A673 (cell line): ENCODE data around the gene PIGP. TPM values are rescaled to one million over a fixed set of nuclear protein-coding genes. Genes with fewer than 3 reads are reported as not detected.

Source experiments
- BruUV-seq: library from RNA; stranded (reverse); fragments of 400-500 nt; replicated peaks from 2 replicates; lab custom pipeline; 2021; lab: Mats Ljungman, UMichigan
- CTCF ChIA-PET: fragments of 300-600 bp; sonication (Branson Sonifier 250); formaldehyde crosslinking; loops from one replicate; lab custom pipeline; 2022; ENCODE audit warnings: antibody characterized with exemption; lab: Charles Lee
- POLR2A ChIA-PET: fragments of 300-600 bp; sonication (Branson Sonifier 250); formaldehyde crosslinking; loops from one replicate; lab custom pipeline; 2022; ENCODE audit warnings: antibody characterized with exemption; ENCODE audit not compliant: low non-redundant PET; lab: Charles Lee
- DNase-seq: peaks from one replicate; pipeline ENCODE4 v3.0.0-alpha.2; 2015; ENCODE audit warnings: low spot score
- H3K27ac ChIP-seq: fragments of 200-600 bp; sonication (generic); 2 replicates; pipeline ENCODE4 v1.5.1; 2016; ENCODE audit warnings: mixed run types, low read depth, mild to moderate bottlenecking, mixed read lengths, antibody characterized with exemption, low read length; ENCODE audit not compliant: poor library complexity, severe bottlenecking
- H3K27me3 ChIP-seq: fragments of 200-600 bp; sonication (generic); replicated peaks from 2 replicates; pipeline ENCODE4 v1.6.1; 2017; ENCODE audit warnings: mixed run types, low read depth, mild to moderate bottlenecking, mixed read lengths, antibody characterized with exemption, low read length; ENCODE audit not compliant: insufficient read depth, poor library complexity
- H3K36me3 ChIP-seq: fragments of 200-600 bp; sonication (generic); 2 replicates; pipeline ENCODE4 v1.6.1; 2016; ENCODE audit warnings: mixed run types, mild to moderate bottlenecking, mixed read lengths, antibody characterized with exemption, low read length; ENCODE audit not compliant: insufficient read depth, poor library complexity, severe bottlenecking
- H3K4me1 ChIP-seq: fragments of 200-600 bp; sonication (generic); 2 replicates; pipeline ENCODE4 v1.6.1; 2017; ENCODE audit warnings: mixed run types, mild to moderate bottlenecking, mixed read lengths, antibody characterized with exemption, low read length; ENCODE audit not compliant: insufficient read depth, poor library complexity, severe bottlenecking
- H3K4me3 ChIP-seq: fragments of 200-600 bp; sonication (generic); 2 replicates; pipeline ENCODE4 v1.5.1; 2016; ENCODE audit warnings: low read depth, mixed run types, mild to moderate bottlenecking, mixed read lengths, low read length; ENCODE audit not compliant: poor library complexity, severe bottlenecking
- H3K9me3 ChIP-seq: fragments of 200-600 bp; sonication (generic); 2 replicates; pipeline ENCODE4 v1.6.1; 2016; ENCODE audit warnings: mixed run types, low read depth, mild to moderate bottlenecking, mixed read lengths, antibody characterized with exemption, low read length; ENCODE audit not compliant: poor library complexity, severe bottlenecking
- CTCF ChIP-seq: fragments of 300-800, 200-600 bp; sonication (generic); conservative IDR thresholded peaks from 2 replicates; pipeline ENCODE4 v1.5.1; 2017; ENCODE audit warnings: low read depth, mild to moderate bottlenecking, antibody characterized with exemption, low read length, moderate library complexity, mixed read lengths
- EZH2 ChIP-seq: fragments of 200-600 bp; sonication (generic); IDR thresholded peaks from 2 replicates; pipeline ENCODE4 v1.6.1; 2017; ENCODE audit warnings: borderline replicate concordance, low read depth, mild to moderate bottlenecking, mixed read lengths, antibody characterized with exemption, low read length; ENCODE audit not compliant: poor library complexity, severe bottlenecking
- intact Hi-C: fragments of 100-400 bp; cut with micrococcal nuclease; formaldehyde crosslinking; loops from one replicate; pipeline ENCODE4 v1.10.0; 2022; ENCODE audit not compliant: unreplicated experiment
- total RNA-seq: library from RNA; stranded (reverse); gene quantifications from 2 replicates; pipeline ENCODE4 v1.2.3, GENCODE V29; 2021

PIGP gene
- total RNA-seq, 1 experiment from 2014 or later: 30.7 TPM

DNA sequence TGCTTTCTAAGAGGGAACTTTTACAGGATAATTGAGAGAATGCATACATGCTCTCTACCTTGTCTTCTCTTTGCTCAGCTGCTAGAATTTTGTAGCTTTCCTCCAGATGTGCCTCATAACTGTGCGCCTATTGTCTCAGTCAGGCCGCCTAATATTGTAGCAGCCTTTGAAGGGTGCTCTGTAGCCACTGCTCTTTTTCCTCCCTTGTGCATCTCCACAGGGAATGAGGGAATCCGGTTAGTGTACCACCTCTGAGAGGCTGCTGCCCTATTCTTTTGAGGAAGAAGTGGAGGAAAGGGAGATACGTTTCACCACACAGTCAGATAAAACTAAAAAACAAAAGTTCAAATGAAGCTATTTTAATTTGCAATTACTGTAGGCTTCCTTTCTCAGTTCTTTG is 22.9 kb upstream of the PIGP start:
- no peak for TF ChIP-seq CTCF
- TF ChIP-seq EZH2: no peak
- BruUV-seq: no TSS peak
- Histone ChIP-seq H3K4me1 (peaks cover 4% of the 10 kb centered on the region), H3K9me3 (no peaks in the 10 kb centered on the region), H3K27me3 (no peaks in the 10 kb centered on the region), H3K27ac (no peak overlapping the region), H3K4me3 (no peak overlapping the region), H3K36me3 (peaks cover 37% of the 10 kb centered on the region)
- intact Hi-C loops: no loop called here
- no peak for DNase-seq
- POLR2A ChIA-PET: no interaction called here
- CTCF ChIA-PET: interaction anchor here (1.0 kb wide), 1 partner anchor 119 kb away, joined by 3 read pairs; no protein-coding TSS in a partner anchor

GRCh38 chr21:37093977-37094376 is 21.1 kb upstream of the PIGP start:
- no peaks in the 10 kb centered on the region for H3K27me3 ChIP-seq
- CTCF ChIA-PET: no interaction called here
- H3K4me1 ChIP-seq: peaks cover 4% of the 10 kb centered on the region
- POLR2A ChIA-PET: no interaction called here
- no peak overlapping the region for H3K4me3 ChIP-seq
- no peak for TF ChIP-seq EZH2
- TF ChIP-seq CTCF: no peak
- no TSS peak for BruUV-seq
- DNase-seq: no peak
- H3K27ac ChIP-seq: no peak overlapping the region
- no peaks in the 10 kb centered on the region for H3K9me3 ChIP-seq
- peaks cover 33% of the 10 kb centered on the region for H3K36me3 ChIP-seq
- intact Hi-C loops: no loop called here

DNA sequence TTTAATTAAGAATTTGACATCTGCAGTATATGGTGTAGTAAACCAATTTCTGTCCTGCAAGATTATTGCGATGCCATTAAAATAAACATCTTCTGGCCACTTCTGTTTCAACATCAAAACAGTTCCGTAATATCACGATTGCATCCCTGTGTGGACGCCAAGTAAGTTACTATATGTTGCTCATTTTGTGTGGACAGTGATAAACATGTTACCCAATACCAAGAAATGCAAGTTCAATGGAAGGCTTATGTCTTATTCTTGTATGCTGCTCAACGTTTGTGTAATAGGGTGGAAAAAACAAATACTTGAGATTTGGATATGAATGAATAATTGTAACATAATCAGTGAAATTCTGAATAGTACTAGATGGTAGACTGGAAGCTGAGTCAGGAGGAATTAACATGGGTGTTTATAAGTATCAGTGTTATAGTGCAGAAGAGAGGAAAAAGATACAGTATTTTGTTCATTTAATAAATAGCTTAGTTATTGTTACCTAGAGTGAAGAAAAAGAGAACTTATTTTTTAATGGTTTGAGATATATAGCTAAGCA is 15.4 kb upstream of the PIGP start:
- H3K36me3 ChIP-seq: no peaks in the 10 kb centered on the region
- no TSS peak for BruUV-seq
- H3K27me3 ChIP-seq: no peaks in the 10 kb centered on the region
- no peaks in the 10 kb centered on the region for H3K9me3 ChIP-seq
- ChIA-PET CTCF (no interaction called here), POLR2A (no interaction called here)
- intact Hi-C loops: loop anchor here (5.0 kb wide), 1 partner anchor 111 kb away; no protein-coding TSS in a partner anchor
- H3K4me1 ChIP-seq: peaks cover 13% of the 10 kb centered on the region
- no peak for DNase-seq
- no peak overlapping the region for H3K27ac ChIP-seq
- no peak overlapping the region for H3K4me3 ChIP-seq
- TF ChIP-seq EZH2 (no peak), CTCF (no peak)
